Measurements from ENCODE around the gene ME3. TPM values are rescaled to one million over a fixed set of nuclear protein-coding genes. Genes with fewer than 3 reads are reported as not detected.
"Not testable (repeated sequence)": the region's sequence is repeated elsewhere in the genome, so short reads cannot be mapped to it uniquely, and the experiment has no call there.

The ME3 gene
- total RNA-seq, 2 donors from 2014 or later: 19.7 to 24.2 TPM

DNA sequence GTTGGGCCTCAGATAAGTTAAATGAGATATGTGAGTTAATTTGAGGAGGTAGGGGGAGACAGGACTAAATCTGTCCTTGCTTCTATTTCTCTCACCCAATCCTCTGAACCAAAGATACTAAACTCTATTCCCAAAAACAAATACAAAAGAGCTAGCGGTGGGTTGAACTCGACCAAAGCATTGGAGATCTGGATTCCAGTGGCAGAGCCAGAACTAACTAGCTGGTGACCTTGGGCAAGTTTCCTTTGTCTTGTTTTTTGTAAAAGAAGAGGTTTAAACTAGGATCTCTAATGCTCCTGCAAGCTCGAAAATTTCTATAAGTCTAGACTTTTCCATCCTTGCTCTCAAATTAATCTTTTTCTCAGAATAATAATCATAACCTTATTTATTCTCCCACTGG, 1.5 kb downstream of the ME3 start:
- intact Hi-C loops (cut with DNase I): no loop called here
- no peak for DNase-seq
- ATAC-seq: no peak

DNA sequence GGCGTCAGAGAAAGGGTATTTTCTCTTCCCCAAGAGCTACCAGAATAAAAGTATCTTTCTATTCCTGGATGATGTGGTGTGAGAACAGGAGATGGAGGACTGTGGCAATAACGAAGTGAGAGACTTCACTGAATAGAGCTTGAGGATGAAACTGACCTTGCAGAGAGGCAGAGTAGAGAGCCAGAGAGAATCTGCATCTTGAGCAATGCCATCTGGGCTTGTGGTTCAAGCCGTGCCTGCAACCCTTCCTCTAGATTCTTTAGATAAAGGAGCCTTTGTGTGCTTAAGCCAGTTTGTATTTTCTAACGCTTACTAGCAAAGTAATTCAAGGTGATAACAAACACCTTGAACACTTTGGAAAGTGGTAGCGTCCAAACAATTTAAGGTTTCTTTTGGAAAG, 2.2 kb downstream of the ME3 start:
- DNase-seq (no peak), ATAC-seq (no peak)
- intact Hi-C loops (cut with DNase I): no loop called here

DNA sequence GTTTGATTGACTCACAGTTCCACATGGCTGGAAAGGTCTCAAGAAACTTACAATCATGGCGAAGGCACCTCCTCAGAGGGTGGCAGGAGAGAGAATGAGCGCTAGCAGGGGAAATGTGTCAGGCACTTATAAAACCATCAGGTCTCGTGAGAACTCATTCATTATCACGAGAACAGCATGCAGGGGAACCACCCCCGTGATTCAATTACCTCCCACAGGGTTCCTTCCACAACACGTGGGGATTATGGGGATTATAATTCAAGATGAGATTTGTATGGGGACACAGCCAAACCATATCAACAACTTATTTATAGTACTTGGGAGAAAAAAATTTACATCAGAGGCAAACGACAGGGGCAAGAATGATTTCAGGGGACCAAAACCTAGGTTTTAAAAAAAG, 3.0 kb downstream of the ME3 start:
- intact Hi-C loops (cut with DNase I): no loop called here
- ATAC-seq: no peak

DNA sequence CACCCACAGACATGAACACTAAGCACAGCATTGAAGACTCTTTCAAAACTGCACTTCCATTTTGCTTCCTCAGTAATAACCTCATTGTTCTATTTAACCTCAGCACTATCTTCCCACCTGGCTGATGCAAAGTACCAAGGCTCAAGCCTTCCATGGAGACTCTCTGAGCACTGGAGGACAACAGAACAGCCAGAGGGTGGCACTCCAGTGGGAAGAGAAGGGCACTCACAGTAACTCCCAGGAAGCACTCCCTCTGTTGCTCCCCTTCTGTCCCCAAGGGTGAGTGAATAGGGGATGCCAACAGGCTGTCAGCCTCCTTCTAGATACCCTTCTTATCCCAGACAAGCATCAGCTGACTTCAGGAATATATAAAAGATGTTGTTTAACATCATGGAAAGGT, 3.5 kb downstream of the ME3 start:
- DNase-seq (no peak), ATAC-seq (no peak)
- intact Hi-C loops (cut with DNase I): no loop called here

More for the DNA sequence above, 3.0 kb downstream of the ME3 start:
- DNase-seq: no peak

DNA sequence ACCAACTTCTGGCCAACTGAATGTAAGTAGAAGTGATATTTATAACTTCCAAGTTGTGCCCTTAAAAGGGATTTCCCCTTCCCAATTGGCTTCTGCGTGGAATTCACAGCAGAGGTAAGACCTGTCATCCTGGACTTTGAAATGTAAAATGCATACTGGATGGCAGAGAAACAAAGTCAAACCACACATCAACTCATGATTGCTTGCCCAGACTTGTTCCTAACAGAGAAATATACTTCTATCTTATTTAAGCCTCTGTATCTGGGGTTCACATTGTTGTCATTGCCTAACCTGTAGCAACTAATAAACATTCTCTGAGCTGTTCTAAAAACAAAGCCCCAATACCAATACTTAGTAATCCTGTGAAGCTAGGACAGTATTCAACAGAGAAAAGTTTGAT, 6.2 kb downstream of the ME3 start:
- DNase-seq (no peak), ATAC-seq (no peak)
- intact Hi-C loops (cut with DNase I): no loop called here

DNA sequence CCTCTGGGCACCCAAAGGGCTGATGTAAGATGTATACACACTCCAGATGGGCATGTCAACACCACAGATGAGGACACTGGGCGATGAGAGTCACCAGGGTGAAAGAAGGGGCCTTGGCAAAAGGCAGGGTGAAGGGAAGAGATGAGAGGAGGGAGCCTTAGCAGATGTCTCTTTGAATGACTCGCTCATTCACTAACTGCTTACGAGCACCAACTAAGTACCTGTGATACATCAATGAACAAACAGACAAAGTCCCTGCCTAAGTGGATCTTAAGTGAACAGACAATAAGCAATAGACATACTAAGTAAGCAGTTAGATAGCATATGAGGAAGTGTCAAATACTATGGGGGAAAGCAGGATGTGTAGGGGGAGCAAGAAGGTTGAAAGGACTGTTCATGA, 7.5 kb downstream of the ME3 start:
- ATAC-seq (no peak), DNase-seq (no peak)
- intact Hi-C loops (cut with DNase I): no loop called here

DNA sequence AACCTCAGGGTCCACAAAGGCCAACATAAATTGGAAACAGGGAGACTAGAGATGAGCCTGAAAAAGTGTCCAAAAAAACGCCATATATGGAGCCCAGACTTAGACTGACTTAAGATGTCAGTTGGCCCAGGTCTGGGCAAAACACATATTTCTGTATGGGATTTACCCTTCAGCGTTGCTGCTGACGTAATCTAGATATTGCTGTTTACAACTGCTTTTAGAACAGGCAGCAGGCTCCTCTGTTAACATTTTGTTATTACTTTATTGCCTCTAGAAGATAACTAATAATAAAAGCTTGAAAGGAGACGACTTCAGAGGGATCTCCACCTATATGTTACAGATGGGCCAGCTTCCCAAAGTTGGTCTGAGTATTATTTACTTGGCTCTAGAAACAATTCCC, 8.7 kb downstream of the ME3 start:
- ATAC-seq (no peak), DNase-seq (no peak)
- intact Hi-C loops (cut with DNase I): no loop called here

DNA sequence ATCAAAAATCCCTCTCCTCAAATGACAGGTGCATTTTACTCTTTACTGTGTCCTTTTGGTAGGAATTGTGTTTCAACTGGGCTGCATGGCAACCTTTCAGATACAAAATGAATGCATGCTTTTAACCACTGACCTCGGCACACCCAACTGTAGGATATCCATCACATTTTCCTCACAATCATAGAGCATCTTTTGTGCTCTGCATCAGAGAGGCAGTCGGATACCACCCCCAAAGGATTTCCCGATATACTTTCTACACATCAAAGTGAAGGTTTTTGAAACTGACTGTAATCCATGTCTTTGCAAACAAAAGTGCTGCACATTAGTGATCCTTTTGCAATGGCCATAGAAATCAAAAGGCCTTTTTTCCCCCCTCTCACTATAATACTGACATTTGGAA, 9.1 kb downstream of the ME3 start:
- intact Hi-C loops (cut with DNase I): no loop called here
- no peak for ATAC-seq
- DNase-seq: no peak

DNA sequence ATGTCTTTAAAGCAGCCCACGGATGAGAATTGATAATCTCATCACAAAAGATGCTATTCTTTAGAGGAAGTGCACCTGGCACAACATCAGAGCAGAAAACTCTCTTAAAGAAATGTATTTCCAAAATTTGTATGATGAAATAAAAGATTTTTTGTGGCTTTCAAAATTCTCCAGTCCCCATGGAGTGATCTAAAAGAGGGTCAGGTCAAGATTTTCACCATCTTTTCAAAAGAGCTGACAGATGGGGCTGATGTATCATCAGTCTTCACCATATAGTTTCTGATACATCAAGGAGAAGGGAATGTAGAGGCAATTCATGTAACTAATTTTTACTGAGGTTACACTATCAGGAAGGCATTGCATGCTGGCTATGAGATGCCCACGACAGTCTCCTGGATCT, 11.7 kb downstream of the ME3 start:
- ATAC-seq (no peak), DNase-seq (no peak)
- intact Hi-C loops (cut with DNase I): no loop called here

DNA sequence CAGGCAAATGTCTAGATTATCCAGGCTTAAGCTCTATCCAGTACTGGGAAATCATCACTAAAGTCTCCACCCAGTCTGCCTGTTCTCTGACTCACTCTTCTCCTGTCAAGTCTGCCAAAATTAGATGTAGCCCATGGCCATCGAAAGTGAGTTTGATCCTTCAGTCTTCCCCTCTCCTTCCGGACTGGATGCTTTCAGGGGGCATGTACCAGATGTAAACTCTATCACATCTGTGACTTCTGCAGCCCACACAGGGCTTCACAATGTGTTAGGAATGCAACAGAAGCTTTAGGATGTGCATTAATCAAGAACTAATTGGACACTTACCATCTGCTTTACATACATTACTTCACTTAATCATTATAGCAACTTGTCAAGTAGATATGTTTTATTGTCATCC, 12.3 kb downstream of the ME3 start:
- intact Hi-C loops (cut with DNase I): no loop called here
- no peak for DNase-seq
- peak; percentile 56 to 95 for ATAC-seq

DNA sequence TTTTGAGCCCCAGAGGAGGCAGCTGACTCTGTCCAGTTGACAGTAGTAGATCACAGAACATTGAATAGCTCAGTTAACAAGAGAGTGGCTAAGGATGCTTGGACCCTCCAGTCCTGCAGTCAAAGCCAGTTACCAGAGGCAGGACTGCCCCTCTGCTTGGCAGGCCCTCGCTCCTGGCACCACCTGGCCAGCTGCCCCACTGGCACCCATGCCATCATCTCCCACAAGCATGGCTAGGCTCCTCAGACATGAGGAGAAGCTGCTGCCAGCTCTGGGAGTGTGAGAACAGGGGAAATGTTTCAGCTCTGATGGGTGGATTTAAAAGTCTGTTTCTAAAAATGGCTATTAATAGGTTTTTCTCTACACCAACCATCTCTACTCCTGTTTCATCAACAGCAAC, 13.9 kb downstream of the ME3 start:
- no peak for DNase-seq
- ATAC-seq: peak in 1 of 2 donors; percentile 55
- intact Hi-C loops (cut with DNase I): no loop called here

DNA sequence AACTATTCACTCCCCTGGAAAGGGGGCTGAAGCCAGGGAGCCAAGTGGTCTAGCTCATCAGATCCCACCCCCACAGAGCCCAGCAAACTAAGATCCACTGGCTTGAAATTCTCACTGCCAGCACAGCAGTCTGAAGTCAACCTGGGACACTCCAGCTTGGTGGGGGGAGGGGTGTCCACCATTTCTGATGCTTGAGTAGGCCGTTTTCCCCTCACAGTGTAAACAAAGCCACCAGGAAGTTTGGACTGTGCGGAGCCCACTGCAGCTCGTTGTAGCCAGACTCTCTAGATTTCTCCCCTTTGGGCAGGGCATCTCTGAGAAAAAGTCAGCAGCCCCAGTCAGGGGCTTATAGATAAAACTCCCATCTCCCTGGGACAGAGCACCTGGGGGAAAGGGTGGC, 27.2 kb downstream of the ME3 start:
- intact Hi-C loops (cut with DNase I); DNase-seq; ATAC-seq: not testable (repeated sequence)

DNA sequence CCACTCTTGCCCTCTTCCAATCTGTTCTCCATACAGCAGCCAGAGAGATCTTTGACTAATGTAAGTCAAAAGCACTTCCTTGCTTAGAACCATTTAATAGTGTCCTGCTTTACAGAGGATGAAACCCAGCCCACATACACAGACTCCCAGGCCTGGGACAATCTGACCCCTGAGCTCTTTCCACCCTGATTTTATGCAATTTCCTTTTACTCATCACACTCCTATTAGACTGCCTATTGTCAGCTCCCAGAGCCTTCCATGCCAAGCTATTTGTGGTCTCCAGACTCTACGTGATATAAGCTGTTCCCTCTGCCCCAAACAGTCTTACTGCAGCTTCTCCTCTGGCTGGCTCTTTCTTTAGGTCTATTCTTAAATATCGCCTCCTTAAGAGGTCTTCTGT, 28.1 kb downstream of the ME3 start:
- no peak for ATAC-seq
- no peak for DNase-seq
- intact Hi-C loops (cut with DNase I): no loop called here

DNA sequence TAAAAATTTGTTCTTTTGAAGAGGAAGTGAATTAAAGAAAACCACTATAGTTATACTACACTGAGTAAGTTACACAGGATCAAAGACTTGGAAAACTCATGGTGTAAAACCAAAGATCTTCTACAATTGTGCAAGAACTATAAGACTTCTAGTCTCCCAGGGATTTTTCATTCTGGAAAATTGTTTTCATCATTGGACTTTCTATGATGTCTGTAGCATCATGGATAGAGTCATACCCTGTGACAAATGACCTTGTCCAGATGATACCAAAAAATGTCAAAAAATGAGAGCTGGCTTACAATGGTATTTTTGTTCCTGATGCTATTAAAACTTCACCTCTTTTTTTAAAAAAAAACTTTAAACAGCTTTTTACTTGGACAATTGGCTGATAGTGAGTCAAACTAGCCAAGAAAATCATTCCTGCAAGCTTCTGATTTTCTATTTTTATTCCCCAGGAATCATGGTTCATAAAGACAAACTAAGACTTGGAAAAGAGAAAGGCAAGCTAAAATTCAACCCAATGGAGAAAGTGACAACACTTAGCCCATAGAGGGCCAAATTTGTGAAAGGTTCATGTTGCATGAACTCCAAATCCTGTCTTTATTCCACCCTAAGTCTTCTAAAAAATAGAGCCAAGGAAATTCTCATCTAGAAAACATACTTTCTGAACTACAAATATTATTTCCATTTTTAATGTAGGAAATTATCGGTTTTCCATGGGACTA, 30.7 kb downstream of the ME3 start:
- ATAC-seq: peak in 1 of 2 donors; percentile 71
- intact Hi-C loops (cut with DNase I): no loop called here

DNA sequence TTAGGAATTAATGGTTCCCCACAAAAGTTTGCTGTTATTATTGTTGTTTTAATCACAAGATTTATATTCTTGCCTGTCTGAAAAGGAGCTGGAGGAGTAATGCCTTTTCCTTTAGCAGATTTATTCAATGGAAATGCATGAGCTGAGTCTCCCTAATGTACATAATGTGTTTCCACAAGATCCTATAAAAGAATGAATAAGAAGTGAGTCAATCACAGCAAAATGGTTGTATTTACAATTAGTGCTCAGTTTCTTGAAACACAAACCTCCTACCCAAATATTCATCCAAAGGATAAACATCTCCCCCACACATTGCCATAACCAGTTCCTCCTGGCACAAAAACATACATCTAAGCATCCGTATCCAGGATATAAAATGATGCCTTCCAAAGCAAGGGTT, 33.3 kb downstream of the ME3 start:
- DNase-seq: no peak
- ATAC-seq: no peak
- intact Hi-C loops (cut with DNase I): no loop called here

More for the DNA sequence above, 30.7 kb downstream of the ME3 start:
- no peak for DNase-seq

DNA sequence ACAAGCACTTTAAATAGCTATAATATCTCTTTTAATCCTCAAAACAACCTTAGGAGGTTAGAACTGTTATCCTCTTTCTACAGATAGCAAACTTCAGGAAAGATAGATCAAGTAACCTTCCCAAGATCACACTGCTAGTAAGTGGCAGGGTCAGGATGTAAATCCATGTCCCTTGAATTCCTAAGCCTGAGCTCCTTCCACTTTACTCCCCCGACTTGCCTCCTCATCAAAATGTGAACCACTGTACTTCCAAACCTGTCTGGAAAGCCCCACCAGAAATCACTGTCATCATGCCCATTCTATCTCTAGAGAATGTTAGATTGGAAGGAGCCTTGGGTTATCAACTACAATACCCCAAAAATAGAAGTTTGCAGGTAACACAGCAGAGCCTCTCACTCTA, 33.7 kb downstream of the ME3 start:
- ATAC-seq: no peak
- DNase-seq: no peak

DNA sequence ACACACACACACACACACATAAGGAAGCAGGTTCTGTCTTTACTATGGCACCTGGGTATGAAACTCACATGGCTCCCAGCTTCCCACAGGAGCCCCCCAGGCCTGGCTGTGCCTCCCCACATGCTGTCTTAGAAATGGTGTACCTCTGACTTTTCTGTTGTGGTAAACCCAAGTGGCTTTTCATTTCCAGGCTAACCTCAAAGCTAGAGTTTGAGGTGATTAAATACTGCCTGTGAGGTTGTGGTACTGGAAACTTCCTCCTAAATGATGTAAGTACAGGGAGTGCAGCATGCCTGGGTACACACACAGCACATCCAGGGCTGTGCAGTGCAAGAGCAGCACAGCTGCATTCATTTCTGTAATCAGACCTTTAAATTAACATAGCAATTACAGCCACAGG, 34.4 kb downstream of the ME3 start:
- DNase-seq: no peak
- no peak for ATAC-seq
- intact Hi-C loops (cut with DNase I): no loop called here

More for the DNA sequence above, 33.7 kb downstream of the ME3 start:
- intact Hi-C loops (cut with DNase I): no loop called here

DNA sequence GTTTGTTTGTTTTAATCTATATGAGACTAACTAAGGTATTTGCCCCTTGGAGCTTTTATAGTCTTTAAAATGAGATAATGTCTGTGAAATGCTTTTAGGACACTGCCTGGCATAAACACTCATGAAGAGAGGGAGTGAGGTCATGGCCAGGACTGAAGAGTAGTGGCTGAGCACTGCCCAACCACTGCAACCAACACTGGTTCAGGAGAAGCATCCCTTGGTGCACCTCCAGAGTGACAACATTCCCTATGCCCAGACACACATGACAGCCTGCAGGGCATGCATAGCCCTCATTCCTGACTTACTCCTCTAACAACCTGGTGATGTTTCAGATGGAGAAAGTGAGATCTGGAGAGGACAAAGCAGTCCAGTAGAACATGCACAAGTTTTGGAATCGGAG, 36.1 kb downstream of the ME3 start:
- ATAC-seq (no peak), DNase-seq (no peak)
- intact Hi-C loops (cut with DNase I): no loop called here

DNA sequence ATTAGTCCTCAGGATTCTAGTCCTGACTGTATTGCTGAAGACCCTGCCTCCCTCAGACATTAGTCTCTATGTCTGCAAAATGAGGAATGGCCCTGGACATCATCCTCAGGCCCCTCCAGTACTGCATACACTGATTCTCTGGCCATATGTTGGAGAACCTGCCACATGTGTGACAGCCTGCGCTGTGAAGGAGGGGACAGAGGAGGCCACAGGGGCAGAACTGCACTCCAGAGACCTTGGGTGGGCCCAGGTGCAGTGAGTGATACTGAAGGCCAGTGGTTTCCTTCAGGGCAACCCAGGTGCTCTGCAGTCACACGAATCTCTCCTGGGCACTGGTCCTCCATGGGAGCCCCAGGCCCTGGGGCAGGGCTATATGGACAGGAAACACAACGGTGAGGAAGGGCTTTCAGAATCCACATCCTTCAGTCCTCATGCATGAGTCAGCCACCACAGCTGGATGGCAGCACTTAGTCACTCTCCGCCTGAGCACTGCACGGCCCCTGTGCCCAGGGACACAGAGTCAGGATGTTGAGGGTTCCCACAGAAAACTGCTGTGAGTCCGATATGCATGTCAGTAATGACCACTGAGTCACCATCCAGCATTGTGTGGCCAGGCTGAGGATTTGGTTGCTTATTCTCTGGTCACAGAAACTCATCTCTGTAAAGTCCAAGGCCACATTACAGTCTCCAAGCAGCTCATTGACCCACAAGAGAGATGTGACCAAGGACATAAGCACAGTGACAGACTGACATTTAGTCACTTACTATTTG, 39.7 kb downstream of the ME3 start:
- no peak for DNase-seq
- intact Hi-C loops (cut with DNase I): no loop called here
- peak in 1 of 2 donors; percentile 53 for ATAC-seq

DNA sequence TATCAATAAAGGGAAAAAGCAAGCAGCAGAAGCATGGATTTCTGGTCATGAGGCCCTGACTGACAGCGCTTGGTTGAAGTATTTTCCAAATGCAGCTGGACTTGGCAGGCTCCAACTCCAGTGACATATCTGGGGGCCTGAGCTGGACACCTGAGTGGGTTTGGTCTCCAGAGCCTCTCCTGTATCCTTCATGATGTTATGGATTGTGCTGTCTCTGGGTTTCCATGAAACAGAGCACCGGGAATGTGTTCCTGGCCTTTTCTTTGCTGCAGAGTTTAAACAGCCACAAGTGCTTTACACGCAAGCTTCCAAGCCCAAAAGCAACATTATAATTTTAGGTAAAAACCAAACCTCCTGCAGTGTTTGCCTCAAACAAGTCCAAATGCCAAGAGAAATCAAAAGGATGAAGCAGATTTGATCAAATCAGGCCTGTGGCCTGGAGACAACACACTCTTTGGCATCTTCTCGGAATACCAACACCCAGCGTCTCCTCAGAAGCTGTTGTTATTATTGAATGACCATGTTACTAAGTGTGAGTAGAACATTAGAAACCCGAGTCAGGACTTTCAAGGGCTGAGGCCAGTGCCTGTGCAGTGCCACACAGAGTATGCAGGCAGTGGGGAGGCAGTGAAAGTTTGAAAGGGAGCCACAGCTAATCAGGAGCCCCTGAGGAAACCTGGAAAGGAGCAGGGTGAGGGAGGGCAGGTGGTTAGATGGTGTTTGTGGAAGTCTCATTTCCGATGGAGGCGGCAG, 42.0 kb downstream of the ME3 start:
- ATAC-seq (no peak), DNase-seq (no peak)
- intact Hi-C loops (cut with DNase I): no loop called here
